ENCODE measurements around the gene HDAC11.

Gene HDAC11

GRCh38 chr3:13508496-13508895 lies 28.4 kb downstream of the HDAC11 start:
- Histone ChIP-seq H3K27me3 (no peaks in the 10 kb centered on the region), H3K4me1 (no peaks in the 10 kb centered on the region; the same call in 1 of the 2 replicates), H3K4me3 (ENCODE audit: low read depth, low read length) (no peak overlapping the region), H3K9me3 (no peaks in the 10 kb centered on the region), H3K36me3 (no peaks in the 10 kb centered on the region)
- no peak for DNase-seq
- no peak for TF ChIP-seq CTCF (IDR thresholded peaks at IDR 0.05; ENCODE audit: low read depth, low read length)

GRCh38 chr3:13509059-13509815 lies 29.1 kb downstream of the HDAC11 start:
- no peak for DNase-seq
- no peaks in the 10 kb centered on the region for H3K36me3 ChIP-seq
- TF ChIP-seq CTCF (IDR thresholded peaks at IDR 0.05; ENCODE audit: low read depth, low read length): no peak
- no peaks in the 10 kb centered on the region for H3K27me3 ChIP-seq
- no peaks in the 10 kb centered on the region; the same call in 1 of the 2 replicates for H3K4me1 ChIP-seq
- H3K9me3 ChIP-seq: no peaks in the 10 kb centered on the region
- no peak overlapping the region for H3K4me3 ChIP-seq (ENCODE audit: low read depth, low read length)

- no peaks in the 10 kb centered on the region for H3K36me3 ChIP-seq
- no peaks in the 10 kb centered on the region for H3K27me3 ChIP-seq
- no peaks in the 10 kb centered on the region for H3K9me3 ChIP-seq
- H3K4me3 ChIP-seq (ENCODE audit: low read depth, low read length): no peak overlapping the region
- DNase-seq: no peak
- H3K4me1 ChIP-seq: no peaks in the 10 kb centered on the region; the same call in 1 of the 2 replicates
- TF ChIP-seq CTCF (IDR thresholded peaks at IDR 0.05; ENCODE audit: low read depth, low read length): no peak
Measured at GRCh38 chr3:13509816-13510192, 29.7 kb downstream of the HDAC11 start.

GRCh38 chr3:13512451-13512850 lies 32.3 kb downstream of the HDAC11 start:
- Histone ChIP-seq H3K4me1 (no peaks in the 10 kb centered on the region; the same call in 1 of the 2 replicates), H3K27me3 (no peaks in the 10 kb centered on the region), H3K4me3 (ENCODE audit: low read depth, low read length) (no peak overlapping the region), H3K36me3 (no peaks in the 10 kb centered on the region), H3K9me3 (no peaks in the 10 kb centered on the region)
- TF ChIP-seq CTCF (IDR thresholded peaks at IDR 0.05; ENCODE audit: low read depth, low read length): no peak
- no peak for DNase-seq

GRCh38 chr3:13513051-13513912 lies 33.2 kb downstream of the HDAC11 start:
- Histone ChIP-seq H3K4me3 (ENCODE audit: low read depth, low read length) (no peak overlapping the region), H3K4me1 (no peaks in the 10 kb centered on the region), H3K36me3 (no peaks in the 10 kb centered on the region), H3K9me3 (no peaks in the 10 kb centered on the region), H3K27me3 (no peaks in the 10 kb centered on the region)
- TF ChIP-seq CTCF (IDR thresholded peaks at IDR 0.05; ENCODE audit: low read depth, low read length): no peak
- DNase-seq: no peak

Data from BE2C (cell line).